SK-N-SH (cell line): ENCODE data around the gene FLRT1. TPM values are rescaled to one million over a fixed set of nuclear protein-coding genes. Genes with fewer than 3 reads are reported as not detected.

ENCODE experiments used
- CTCF ChIA-PET: fragments of 300-600, 350-600 bp; formaldehyde crosslinking; extraction: SDS; loops from one replicate; lab custom pipeline; 2021; lab: Yijun Ruan, JAX
- POLR2A ChIA-PET: fragments of 350-600 bp; sonication (Branson Sonifier 250); formaldehyde crosslinking; extraction: SDS; loops from one replicate; lab custom pipeline; 2020; ENCODE audit warnings: antibody characterized with exemption, inconsistent platforms; lab: Yijun Ruan, JAX
- DNase-seq: peaks from one replicate; pipeline ENCODE4 v3.0.0; 2012
- H2AFZ ChIP-seq: fragments of 200-600 bp; sonication (generic); 2 replicates; pipeline ENCODE4 v1.8.1; 2016; ENCODE audit warnings: antibody characterized with exemption, mild to moderate bottlenecking, low read depth
- H3F3A ChIP-seq: fragments of 200-600 bp; sonication (generic); replicated peaks from 2 replicates; pipeline ENCODE3; 2016; ENCODE audit warnings: antibody characterized with exemption, mild to moderate bottlenecking; ENCODE audit not compliant: insufficient read depth
- H3K27ac ChIP-seq, 2 experiments: fragments of 200-500 bp in 1 of 2; fragments of 200-600 bp in 1 of 2; sonication (Bioruptor generic) in 1 of 2; sonication (generic), shearing (Covaris generic) in 1 of 2; 2 replicates each; pipeline versions ENCODE4 v1.5.1 to v1.6.1; 2014 to 2016; ENCODE audit warnings: low read depth in 2 of 2, inconsistent platforms in 1 of 2, low read length in 1 of 2, mild to moderate bottlenecking in 1 of 2, mixed read lengths in 1 of 2
- H3K27me3 ChIP-seq: fragments of 200-600 bp; sonication (generic), shearing (Covaris generic); 2 replicates; pipeline ENCODE4 v1.6.1; 2016; ENCODE audit warnings: mixed run types; ENCODE audit not compliant: insufficient read depth
- H3K36me3 ChIP-seq, 2 experiments: fragments of 200-500 bp in 1 of 2; fragments of 200-600 bp in 1 of 2; sonication (Bioruptor generic) in 1 of 2; sonication (generic) in 1 of 2; replicated peaks in 1 of 2; 2 replicates each; pipeline versions ENCODE3 to v1.5.1; 2014 to 2016; ENCODE audit warnings: low read length in 1 of 2, mild to moderate bottlenecking in 1 of 2; ENCODE audit not compliant: insufficient read depth in 2 of 2, control insufficient read depth in 1 of 2
- H3K4me1 ChIP-seq, 2 experiments: fragments of 200-500 bp in 1 of 2; fragments of 200-600 bp in 1 of 2; sonication (Bioruptor generic) in 1 of 2; sonication (generic), shearing (Covaris generic) in 1 of 2; 2 replicates each; pipeline versions ENCODE4 v1.5.1 to v1.6.1; 2014 to 2016; ENCODE audit warnings: low read depth in 1 of 2, low read length in 1 of 2, mixed run types in 1 of 2; ENCODE audit not compliant: insufficient read depth in 2 of 2, control insufficient read depth in 1 of 2
- H3K4me2 ChIP-seq: fragments of 200-600 bp; sonication (generic), shearing (Covaris generic); 2 replicates; pipeline ENCODE4 v1.6.1; 2017; ENCODE audit warnings: mixed run types
- H3K4me3 ChIP-seq, 2 experiments: fragments of 200-500 bp in 1 of 2; fragments of 200-600 bp in 1 of 2; sonication (Bioruptor generic) in 1 of 2; sonication (generic), shearing (Covaris generic) in 1 of 2; 2 replicates each; pipeline versions ENCODE4 v1.5.1 to v1.8.1; 2014 to 2016; ENCODE audit warnings: low read depth in 2 of 2, inconsistent platforms in 1 of 2, low read length in 1 of 2, mild to moderate bottlenecking in 1 of 2, mixed read lengths in 1 of 2, moderate library complexity in 1 of 2
- H3K79me2 ChIP-seq: fragments of 200-600 bp; sonication (generic); 2 replicates; pipeline ENCODE4 v1.8.1; 2017; ENCODE audit warnings: mild to moderate bottlenecking; ENCODE audit not compliant: insufficient read depth
- H3K9ac ChIP-seq: fragments of 200-600 bp; sonication (generic); 2 replicates; pipeline ENCODE4 v1.6.1; 2017; ENCODE audit warnings: mixed run types
- H3K9me2 ChIP-seq: fragments of 200-600 bp; sonication (generic); 2 replicates; pipeline ENCODE4 v1.6.1; 2017; ENCODE audit warnings: mixed run types
- H3K9me3 ChIP-seq: fragments of 200-600 bp; sonication (generic); 2 replicates; pipeline ENCODE4 v1.6.1; 2017; ENCODE audit warnings: mixed run types, mild to moderate bottlenecking, moderate library complexity
- H4K20me1 ChIP-seq: fragments of 200-600 bp; sonication (generic); 2 replicates; pipeline ENCODE4 v1.6.1; 2017; ENCODE audit warnings: mild to moderate bottlenecking, mixed run types; ENCODE audit not compliant: insufficient read depth
- EP300 ChIP-seq, 2 experiments: IDR thresholded peaks; 2 replicates each; pipeline versions ENCODE4 v1.4.0 to v1.6.1; 2012; ENCODE audit warnings: borderline replicate concordance in 1 of 2, low read depth in 1 of 2, low read length in 1 of 2
- EZH2phosphoT487 ChIP-seq: fragments of 200-600 bp; sonication (generic); IDR thresholded peaks from 2 replicates; pipeline ENCODE4 v1.6.1; 2017; ENCODE audit warnings: low read depth, mixed run types, mild to moderate bottlenecking, antibody characterized with exemption, moderate library complexity, borderline replicate concordance
- FOXM1 ChIP-seq: IDR thresholded peaks from 2 replicates; pipeline ENCODE4 v1.4.0; 2012; ENCODE audit warnings: low read depth, mild to moderate bottlenecking
- GABPA ChIP-seq: IDR thresholded peaks from 2 replicates; pipeline ENCODE4 v1.4.0; 2012; ENCODE audit warnings: low read depth, mild to moderate bottlenecking
- IRF3 ChIP-seq: fragments of 150-350 bp; IDR thresholded peaks from 2 replicates; pipeline ENCODE4 v1.6.1; 2016; ENCODE audit warnings: mild to moderate bottlenecking, low read depth, low read length
- JUND ChIP-seq: IDR thresholded peaks from 2 replicates; pipeline ENCODE4 v1.4.0; 2012
- MXI1 ChIP-seq: IDR thresholded peaks from 2 replicates; pipeline ENCODE4 v1.6.1; 2012; ENCODE audit warnings: mild to moderate bottlenecking, low read depth, low read length, improper control_type of control experiment
- NFIC ChIP-seq: IDR thresholded peaks from 2 replicates; pipeline ENCODE4 v1.4.0; 2012; ENCODE audit warnings: borderline replicate concordance
- PBX3 ChIP-seq: IDR thresholded peaks from 2 replicates; pipeline ENCODE4; 2012
- POLR2AphosphoS5 ChIP-seq: IDR thresholded peaks from 2 replicates; pipeline ENCODE4 v1.6.1; 2012; ENCODE audit warnings: low read depth, low read length
- RFX5 ChIP-seq: IDR thresholded peaks from 2 replicates; pipeline ENCODE4 v1.6.1; 2012; ENCODE audit warnings: mild to moderate bottlenecking, improper control_type of control experiment, low read length
- SIN3A ChIP-seq: IDR thresholded peaks from 2 replicates; pipeline ENCODE4 v1.6.1; 2012; ENCODE audit warnings: low read depth, mild to moderate bottlenecking, low read length, moderate library complexity, borderline replicate concordance
- TCF12 ChIP-seq: IDR thresholded peaks from 2 replicates; pipeline ENCODE4 v1.4.0; 2012
- USF1 ChIP-seq: IDR thresholded peaks from 2 replicates; pipeline ENCODE4 v1.4.0; 2012; ENCODE audit warnings: low read depth, borderline replicate concordance
- YY1 ChIP-seq: IDR thresholded peaks from 2 replicates; pipeline ENCODE4 v1.4.0; 2012; ENCODE audit warnings: low read depth, mild to moderate bottlenecking
- ZBTB33 ChIP-seq: IDR thresholded peaks from 2 replicates; pipeline ENCODE4 v1.4.0; 2012; ENCODE audit warnings: low read depth, borderline replicate concordance
- WGBS: methylation state at CpG from one replicate; pipeline ENCODE4 v1.1.6; 2017; ENCODE audit warnings: low lambda C conversion rate; 5-methylcytosine and 5-hydroxymethylcytosine counted together
- polyA plus RNA-seq, 3 experiments: library from polyadenylated mRNA; depleted of rRNA; stranded (reverse); fragments of >200 nt; gene quantifications; 2 replicates each; pipeline ENCODE4 v1.2.3, GENCODE V29; 2012

The FLRT1 gene
- polyA plus RNA-seq, 1 of the 3 experiments (the other 2 are of a cell fraction) = 0.03 TPM

- TF ChIP-seq EZH2phosphoT487 (no peak), EP300 (IDR thresholded peaks at IDR 0.05; ENCODE audit: borderline replicate concordance in 1 of 2, low read depth in 1 of 2, low read length in 1 of 2) (no peak), PBX3 (no peak), FOXM1 (no peak), POLR2AphosphoS5 (no peak), ZBTB33 (no peak), IRF3 (no peak)
Measured at GRCh38 chr11:64014356-64014755, 21.4 kb upstream of the FLRT1 start (continued).

- POLR2A ChIA-PET = interaction anchor here (0.9 kb wide), 1 partner anchor 36 kb away, joined by 6 read pairs; no protein-coding TSS in a partner anchor
Measured at GRCh38 chr11:64015510-64015909, 20.2 kb upstream of the FLRT1 start.

More at GRCh38 chr11:64015510-64015909, 20.2 kb upstream of the FLRT1 start:
- Histone ChIP-seq H3K36me3 (no peaks in the 10 kb centered on the region), H3K27ac (no peak overlapping the region), H3K4me2 (no peak overlapping the region), H3K79me2 (no peaks in the 10 kb centered on the region), H3K9ac (no peak overlapping the region), H3F3A (no peaks in the 10 kb centered on the region), H3K9me3 (no peaks in the 10 kb centered on the region), H3K9me2 (no peaks in the 10 kb centered on the region), H3K4me3 (no peak overlapping the region), H2AFZ (no peak overlapping the region), H4K20me1 (peaks cover 5% of the 10 kb centered on the region; the same call in 1 of the 2 replicates), H3K4me1 (peaks cover 0 to 32% of the 10 kb centered on the region in 2 experiments; a peak in 1 of 4 replicates), H3K27me3 (no peaks in the 10 kb centered on the region)
- no peak for TF ChIP-seq RFX5
- no peak for TF ChIP-seq JUND
- TF ChIP-seq SIN3A = no peak
- no peak for TF ChIP-seq MXI1
- no peak for TF ChIP-seq POLR2AphosphoS5
- no peak for TF ChIP-seq YY1
- TF ChIP-seq TCF12 = no peak
- no peak for TF ChIP-seq NFIC
- no peak for TF ChIP-seq EZH2phosphoT487
- TF ChIP-seq GABPA = no peak
- TF ChIP-seq USF1 = no peak
- CTCF ChIA-PET = interaction anchor here (1.2 to 1.4 kb wide), 3 partner anchors 41 to 138 kb away, joined by 3 to 4 read pairs (median 4); partner anchors contain the start of gene COX8A
- DNase-seq = no peak
- whole genome bisulfite sequencing = 88% methylated on average over 17 of the region's 20 CpGs
